Erythroblast (primary cell): ENCODE data around the gene KCNJ16.

Experiments
- GATA1 ChIP-seq: IDR thresholded peaks from 2 replicates; pipeline ENCODE4 v1.6.1; 2011; ENCODE audit warnings: low read depth, mild to moderate bottlenecking, control low read depth, low read length, moderate library complexity
- POLR2A ChIP-seq: IDR thresholded peaks from 2 replicates; pipeline ENCODE4 v1.6.1; 2011; ENCODE audit warnings: mild to moderate bottlenecking, low read length

- no peak for TF ChIP-seq POLR2A
- no peak for TF ChIP-seq GATA1
Observed at GRCh38 chr17:70158591-70158990, 83.6 kb downstream of the KCNJ16 start.
